ENCODE results near the gene MAP10. TPM values are rescaled to one million over a fixed set of nuclear protein-coding genes. Genes with fewer than 3 reads are reported as not detected.

MAP10 gene
- total and polyA plus RNA-seq, 2 experiments from 2014 or later: 5.8 to 14.7 TPM

GRCh38 chr1:232806186-232806510 is 932 bp downstream of the MAP10 start:
- H3K9me3 ChIP-seq (ENCODE audit: low read depth): no peaks in the 10 kb centered on the region
- H3K27me3 ChIP-seq: no peaks in the 10 kb centered on the region
- H3K27ac ChIP-seq: peak overlapping the region; percentile 94
- peak overlapping the region; percentile 50 for H3K4me3 ChIP-seq
- TF ChIP-seq, protein P1, sequence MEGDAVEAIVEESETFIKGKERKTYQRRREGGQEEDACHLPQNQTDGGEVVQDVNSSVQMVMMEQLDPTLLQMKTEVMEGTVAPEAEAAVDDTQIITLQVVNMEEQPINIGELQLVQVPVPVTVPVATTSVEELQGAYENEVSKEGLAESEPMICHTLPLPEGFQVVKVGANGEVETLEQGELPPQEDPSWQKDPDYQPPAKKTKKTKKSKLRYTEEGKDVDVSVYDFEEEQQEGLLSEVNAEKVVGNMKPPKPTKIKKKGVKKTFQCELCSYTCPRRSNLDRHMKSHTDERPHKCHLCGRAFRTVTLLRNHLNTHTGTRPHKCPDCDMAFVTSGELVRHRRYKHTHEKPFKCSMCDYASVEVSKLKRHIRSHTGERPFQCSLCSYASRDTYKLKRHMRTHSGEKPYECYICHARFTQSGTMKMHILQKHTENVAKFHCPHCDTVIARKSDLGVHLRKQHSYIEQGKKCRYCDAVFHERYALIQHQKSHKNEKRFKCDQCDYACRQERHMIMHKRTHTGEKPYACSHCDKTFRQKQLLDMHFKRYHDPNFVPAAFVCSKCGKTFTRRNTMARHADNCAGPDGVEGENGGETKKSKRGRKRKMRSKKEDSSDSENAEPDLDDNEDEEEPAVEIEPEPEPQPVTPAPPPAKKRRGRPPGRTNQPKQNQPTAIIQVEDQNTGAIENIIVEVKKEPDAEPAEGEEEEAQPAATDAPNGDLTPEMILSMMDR (IDR thresholded peaks at IDR 0.05; ENCODE audit: low read depth, low read length): no peak
- no peaks in the 10 kb centered on the region for H3K36me3 ChIP-seq
- DNase-seq (ENCODE audit: low read depth in 1 of 2, low spot score in 1 of 2): no peak
- peaks cover 47% of the 10 kb centered on the region for H3K4me1 ChIP-seq (ENCODE audit: low read depth)

GRCh38 chr1:232810856-232811255 is 5.6 kb downstream of the MAP10 start:
- H3K27me3 ChIP-seq: no peaks in the 10 kb centered on the region
- no peak overlapping the region for H3K27ac ChIP-seq
- H3K4me3 ChIP-seq: no peak overlapping the region
- H3K4me1 ChIP-seq (ENCODE audit: low read depth): peaks cover 47% of the 10 kb centered on the region
- TF ChIP-seq, protein P1 (IDR thresholded peaks at IDR 0.05; ENCODE audit: low read depth, low read length): no peak
- DNase-seq (ENCODE audit: low read depth in 1 of 2, low spot score in 1 of 2): peak in 1 of 2 donors; percentile 17
- no peaks in the 10 kb centered on the region for H3K36me3 ChIP-seq
- no peaks in the 10 kb centered on the region for H3K9me3 ChIP-seq (ENCODE audit: low read depth)

DNA sequence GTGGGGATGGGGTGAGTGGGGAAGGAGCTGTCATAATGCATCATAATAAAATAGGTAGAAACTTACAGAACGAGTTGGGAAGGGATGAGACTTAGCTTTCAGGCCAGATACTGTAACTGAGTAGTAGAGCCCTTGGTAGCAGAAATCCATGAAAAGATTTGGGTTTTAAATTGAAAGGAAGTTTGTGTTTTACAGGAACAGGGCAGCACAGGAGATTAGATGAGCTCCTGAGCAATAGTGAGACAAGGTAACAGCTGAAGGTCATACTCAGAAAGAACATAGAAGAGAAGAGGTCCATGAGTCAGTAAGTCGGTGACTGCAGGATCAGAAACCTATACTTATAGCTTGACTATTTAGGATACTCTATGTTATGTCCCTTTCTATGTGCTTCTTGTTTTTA is 7.3 kb downstream of the MAP10 start:
- Histone ChIP-seq H3K27ac (no peak overlapping the region), H3K4me1 (ENCODE audit: low read depth) (peaks cover 33% of the 10 kb centered on the region), H3K27me3 (no peaks in the 10 kb centered on the region), H3K4me3 (no peak overlapping the region), H3K9me3 (ENCODE audit: low read depth) (no peaks in the 10 kb centered on the region), H3K36me3 (no peaks in the 10 kb centered on the region)
- no peak for DNase-seq (ENCODE audit: low read depth in 1 of 2, low spot score in 1 of 2)
- TF ChIP-seq, protein P1 (IDR thresholded peaks at IDR 0.05; ENCODE audit: low read depth, low read length): no peak

GRCh38 chr1:232813097-232813496 is 7.9 kb downstream of the MAP10 start:
- Histone ChIP-seq H3K4me3 (no peak overlapping the region), H3K4me1 (ENCODE audit: low read depth) (peaks cover 28% of the 10 kb centered on the region), H3K36me3 (no peaks in the 10 kb centered on the region), H3K27me3 (no peaks in the 10 kb centered on the region), H3K9me3 (ENCODE audit: low read depth) (no peaks in the 10 kb centered on the region), H3K27ac (no peak overlapping the region)
- TF ChIP-seq, protein P1 (IDR thresholded peaks at IDR 0.05; ENCODE audit: low read depth, low read length): no peak
- DNase-seq (ENCODE audit: low read depth in 1 of 2, low spot score in 1 of 2): no peak

DNA sequence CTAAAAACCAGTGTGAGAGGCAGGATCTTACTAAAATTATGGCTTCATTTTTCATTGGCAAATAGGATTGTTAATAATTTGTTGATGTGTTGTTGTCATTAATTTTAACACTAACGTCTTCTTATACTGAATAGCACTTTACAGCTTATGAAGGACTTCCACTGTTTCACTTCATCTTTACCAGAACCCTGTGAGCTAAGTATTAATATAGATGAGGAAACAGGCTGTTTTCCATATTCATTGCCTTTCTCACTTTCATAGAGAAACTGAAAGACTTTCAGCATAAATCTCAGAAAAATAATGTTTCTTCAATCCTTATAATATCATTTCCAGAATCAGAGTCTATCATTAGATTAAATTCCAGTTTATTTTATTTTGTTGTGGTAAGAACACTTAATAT is 8.5 kb downstream of the MAP10 start:
- no peaks in the 10 kb centered on the region for H3K9me3 ChIP-seq (ENCODE audit: low read depth)
- no peak overlapping the region for H3K4me3 ChIP-seq
- no peak for DNase-seq (ENCODE audit: low read depth in 1 of 2, low spot score in 1 of 2)
- H3K27ac ChIP-seq: no peak overlapping the region
- H3K4me1 ChIP-seq (ENCODE audit: low read depth): peaks cover 22% of the 10 kb centered on the region
- H3K27me3 ChIP-seq: no peaks in the 10 kb centered on the region
- TF ChIP-seq, protein P1 (IDR thresholded peaks at IDR 0.05; ENCODE audit: low read depth, low read length): no peak
- no peaks in the 10 kb centered on the region for H3K36me3 ChIP-seq

DNA sequence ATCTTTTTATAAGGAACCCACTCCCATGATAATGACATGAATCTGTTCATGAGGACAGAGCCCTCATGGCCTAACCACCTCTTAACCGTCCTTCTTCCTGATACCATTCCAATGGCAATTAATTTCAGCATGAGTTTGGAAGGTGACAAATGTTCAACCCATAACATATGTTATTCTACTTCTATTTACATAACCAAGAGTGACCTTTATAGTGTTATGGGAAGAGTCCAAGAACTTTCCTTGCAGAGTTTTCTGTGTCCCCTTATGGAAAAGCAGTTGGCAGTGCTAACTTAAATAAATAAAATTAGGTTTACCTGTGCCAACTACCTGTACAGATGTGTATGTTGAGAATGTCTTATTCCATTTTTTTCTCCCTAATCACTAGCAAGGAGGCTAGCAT is 11.1 kb downstream of the MAP10 start:
- Histone ChIP-seq H3K9me3 (ENCODE audit: low read depth) (no peaks in the 10 kb centered on the region), H3K4me1 (ENCODE audit: low read depth) (no peaks in the 10 kb centered on the region), H3K27me3 (no peaks in the 10 kb centered on the region), H3K36me3 (no peaks in the 10 kb centered on the region), H3K27ac (no peak overlapping the region), H3K4me3 (no peak overlapping the region)
- TF ChIP-seq, protein P1 (IDR thresholded peaks at IDR 0.05; ENCODE audit: low read depth, low read length): no peak
- DNase-seq (ENCODE audit: low read depth in 1 of 2, low spot score in 1 of 2): no peak
